GM19023 (cell line): ENCODE measurements around the gene LETMD1.

Source experiments
- ATAC-seq: cut with Tn5 transposase; IDR thresholded peaks from one replicate; pipeline ENCODE4 v1.9.1; 2021; ENCODE audit warnings: mild to moderate bottlenecking, moderate library complexity; ENCODE audit not compliant: unreplicated experiment

Gene LETMD1

DNA sequence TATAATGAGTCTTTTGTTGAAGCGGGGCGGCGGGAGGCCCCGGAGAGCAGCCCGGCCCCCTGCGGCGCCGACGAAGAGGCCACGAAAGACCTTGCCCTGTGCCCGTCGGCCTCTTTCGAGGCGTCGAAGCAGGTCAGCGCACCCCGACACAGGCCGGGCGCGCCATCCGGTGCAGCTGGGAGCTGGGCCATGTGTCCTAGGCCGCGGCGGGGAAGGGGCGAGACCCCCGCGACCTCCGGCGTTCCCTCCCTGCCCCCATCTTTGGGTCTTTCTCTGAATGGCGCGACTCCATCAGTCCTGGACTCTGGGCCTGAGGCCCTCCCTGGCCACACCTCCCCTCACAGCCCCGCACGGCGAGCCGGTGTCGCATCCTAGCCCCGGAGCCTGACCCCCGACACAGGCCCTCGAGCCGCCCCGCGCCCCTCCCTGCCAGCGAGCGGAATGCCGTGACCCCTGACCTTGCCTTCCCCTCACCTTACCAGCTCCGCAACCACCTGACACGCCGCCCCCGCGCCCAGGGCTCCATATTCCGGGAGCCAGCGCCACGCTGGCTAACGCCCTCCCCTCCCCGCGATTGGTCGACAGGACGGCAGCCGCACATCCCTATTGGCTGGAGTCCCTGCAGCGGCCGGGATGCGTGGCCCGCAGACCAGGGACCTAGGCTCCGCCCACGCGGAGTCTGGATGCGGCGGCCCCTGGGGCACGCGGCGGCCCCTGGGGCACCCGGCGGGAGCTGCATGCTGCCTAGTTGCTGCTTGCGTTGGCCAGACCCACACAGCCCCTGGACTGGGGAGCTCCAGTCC lies 22.1 kb upstream of the LETMD1 start, which contains the start of gene SLC11A2:
SLC11A2 (minus strand) TSS at position 549 of the 803 bp plus-strand sequence. CDS start 15,656 bp downstream, outside the sequence.
- ATAC-seq = peak; percentile 98

DNA sequence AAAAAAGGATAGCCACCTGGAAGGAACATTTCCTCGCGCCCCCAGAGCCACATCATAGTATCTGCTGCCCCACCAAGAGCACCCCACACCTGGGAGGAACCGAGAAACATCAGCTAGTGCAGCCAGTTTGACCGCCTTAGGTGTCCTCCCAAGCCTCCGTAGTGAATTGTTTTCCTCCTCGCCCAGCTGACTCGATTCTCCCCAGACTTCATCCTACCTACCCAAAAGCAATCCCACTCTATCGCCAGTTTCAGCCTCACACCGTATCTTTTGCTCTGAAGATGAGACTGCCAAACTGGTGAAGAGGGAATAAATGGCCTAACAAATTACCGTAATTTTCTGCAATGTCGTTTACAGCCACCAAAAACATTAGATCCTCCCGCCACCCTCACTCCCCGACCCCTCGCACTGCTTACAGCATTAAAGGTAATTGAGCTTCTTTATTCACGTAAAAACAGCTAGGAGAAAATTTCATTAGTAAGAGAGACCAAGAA lies 20.7 kb upstream of the LETMD1 start:
- no peak for ATAC-seq

DNA sequence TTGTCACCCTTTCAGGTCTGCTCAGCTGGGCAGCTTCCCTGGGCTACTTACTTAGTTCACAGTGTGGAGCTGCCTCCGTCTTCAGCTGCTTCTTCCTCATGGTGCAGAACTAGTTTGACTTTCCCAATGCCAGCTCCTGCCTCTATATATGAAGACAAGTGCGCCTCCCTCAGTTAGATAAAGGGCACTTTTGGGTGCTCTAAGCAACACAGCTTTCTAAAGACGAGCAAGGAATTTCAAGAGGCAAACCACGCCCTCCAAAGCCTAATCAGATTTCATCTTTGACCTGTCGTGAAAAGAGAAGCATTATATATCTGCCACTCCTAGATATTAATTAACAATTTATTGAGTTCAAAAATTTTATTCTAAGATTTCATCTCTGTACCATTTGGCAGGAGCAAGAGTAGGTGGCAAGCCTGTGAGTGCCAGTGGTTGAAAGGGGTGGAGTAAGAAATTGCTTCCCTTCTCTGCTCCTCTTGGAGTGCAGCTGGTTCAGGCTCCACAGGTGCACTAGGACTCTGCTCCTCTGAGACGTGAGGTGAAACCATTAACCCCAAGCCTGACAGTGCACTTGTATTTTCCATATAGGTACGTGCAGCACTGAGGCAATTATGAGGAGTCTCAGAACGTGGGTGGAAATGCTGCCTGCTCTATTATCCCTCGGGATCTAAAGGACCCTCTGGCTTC lies 19.9 kb upstream of the LETMD1 start:
- no peak for ATAC-seq

DNA sequence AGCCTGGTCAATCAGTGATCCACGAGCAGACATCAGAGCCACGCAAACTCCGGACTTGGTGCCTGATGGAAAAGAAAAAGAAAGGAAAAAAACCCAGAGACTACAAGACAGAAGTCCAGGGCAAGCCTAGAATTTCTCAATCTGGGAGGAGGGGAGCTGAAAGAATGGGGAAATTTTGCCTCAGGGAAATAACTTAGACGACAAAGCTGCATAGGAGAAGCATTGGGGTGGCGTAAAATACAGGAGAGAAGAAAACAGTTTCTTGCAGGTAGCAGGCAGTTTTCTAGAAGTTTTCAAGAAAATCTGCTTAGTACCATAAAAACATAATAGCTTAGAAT lies 19.3 kb upstream of the LETMD1 start:
- ATAC-seq = no peak

DNA sequence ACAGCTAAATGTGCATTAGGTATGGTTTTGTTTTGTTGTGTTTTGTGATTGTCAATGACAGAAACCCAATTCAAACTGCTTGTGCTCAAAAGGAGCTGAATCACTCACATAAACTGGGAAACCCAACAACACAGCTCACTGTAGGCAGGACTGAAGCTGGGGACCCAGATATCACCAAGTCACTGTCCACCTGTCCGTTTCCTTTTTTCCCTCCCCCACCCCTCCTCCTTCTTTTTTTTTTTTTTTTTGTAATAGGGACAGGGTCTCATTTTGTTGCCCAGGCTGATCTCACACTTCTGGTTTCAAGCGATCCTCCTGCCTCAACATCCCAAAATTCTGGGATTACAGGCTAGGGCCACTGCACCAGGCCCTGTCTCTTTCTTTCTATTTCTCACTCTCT lies 15.1 kb upstream of the LETMD1 start:
- ATAC-seq = no peak

DNA sequence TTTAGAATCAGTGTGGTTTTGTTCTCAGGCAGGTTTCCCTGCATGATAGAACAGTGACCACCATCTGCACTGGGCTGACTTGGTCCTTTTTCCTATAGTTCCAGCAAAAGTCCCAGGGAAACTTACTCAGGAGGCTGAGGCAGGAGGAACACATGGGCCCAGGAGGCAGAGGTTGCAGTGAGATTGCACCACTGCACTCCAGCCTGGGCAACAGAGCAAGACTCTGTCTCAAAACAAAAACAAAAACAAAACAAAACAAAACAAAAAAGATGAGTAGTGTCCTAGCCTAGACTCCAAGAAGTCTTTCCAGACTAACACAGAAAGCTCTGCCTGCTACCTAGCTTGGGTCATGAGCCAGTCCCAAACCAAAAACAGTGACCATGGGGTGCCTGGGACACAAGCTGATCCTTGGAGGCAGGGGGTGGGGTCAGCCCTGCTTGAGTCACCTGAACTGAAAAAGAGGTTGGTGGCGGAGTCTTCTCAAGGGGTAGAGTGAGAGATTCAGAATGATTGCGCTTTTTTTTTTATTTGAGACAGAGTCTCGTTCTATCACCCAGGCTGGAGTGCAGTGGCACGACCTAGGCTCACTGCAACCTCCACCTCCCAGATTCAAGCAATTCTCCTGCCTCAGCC lies 14.6 kb upstream of the LETMD1 start:
- ATAC-seq = no peak

DNA sequence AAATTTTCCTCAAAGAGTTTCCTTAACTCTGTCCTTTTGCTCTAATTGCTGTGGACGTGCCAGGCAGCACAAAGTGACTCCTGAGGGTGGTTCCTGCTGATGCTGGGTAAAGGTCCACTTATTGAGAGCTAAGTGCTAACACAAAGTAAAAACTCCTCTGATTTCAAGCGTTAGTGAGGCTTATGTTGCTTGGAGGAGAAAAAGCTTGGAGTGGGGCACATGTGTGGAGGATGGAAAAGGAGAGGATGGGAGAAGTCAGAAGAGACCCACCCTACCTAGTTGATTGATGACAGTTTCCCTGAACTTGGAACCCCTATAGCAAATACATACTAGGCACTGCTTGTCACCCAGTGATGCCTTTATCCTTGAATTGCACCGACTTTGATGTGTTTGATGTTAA lies 11.8 kb upstream of the LETMD1 start:
- no peak for ATAC-seq

DNA sequence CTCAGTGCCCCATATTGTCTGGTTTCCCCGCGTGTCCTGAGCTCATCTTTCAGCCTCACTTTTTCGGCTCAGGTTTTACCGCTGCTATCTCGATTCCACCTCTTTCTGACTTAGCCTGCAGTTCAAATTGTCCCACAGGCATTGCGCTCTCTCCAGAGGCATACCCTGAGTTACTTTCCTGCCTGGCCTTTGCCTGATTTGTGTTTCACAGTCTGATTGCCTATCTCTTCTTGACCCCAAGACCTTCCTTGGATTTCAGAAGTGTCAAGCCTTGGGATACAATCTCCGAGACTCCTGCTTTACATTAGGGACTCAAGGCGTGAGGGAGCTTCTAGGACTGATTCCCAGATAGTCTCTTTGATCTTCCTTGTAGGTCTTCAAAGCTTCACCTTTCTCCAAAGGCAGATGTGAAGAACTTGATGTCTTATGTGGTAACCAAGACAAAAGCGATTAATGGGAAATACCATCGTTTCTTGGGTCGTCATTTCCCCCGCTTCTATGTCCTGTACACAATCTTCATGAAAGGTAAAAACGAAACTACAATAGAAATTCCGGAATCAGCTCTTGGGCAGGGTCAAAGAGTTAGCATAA lies 629 bp downstream of the LETMD1 start:
- no peak for ATAC-seq

DNA sequence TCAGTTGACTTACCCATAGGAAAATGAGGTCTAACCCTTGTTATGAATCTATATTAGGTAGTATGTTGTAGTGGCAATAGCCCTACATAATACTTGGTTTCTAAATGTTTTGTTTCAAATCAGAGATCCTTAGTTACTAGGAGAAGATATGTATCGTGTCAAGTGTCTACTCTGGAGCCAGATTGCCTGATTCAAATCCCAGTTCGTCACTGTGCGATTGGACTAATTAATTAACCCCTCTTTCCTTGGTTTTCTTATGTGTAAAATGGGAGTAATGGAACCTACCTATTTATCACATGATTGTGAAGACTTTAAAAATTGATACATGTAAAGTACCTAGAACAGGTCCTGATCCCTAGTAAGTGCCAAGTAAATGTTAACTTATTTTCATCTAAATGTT lies 1.4 kb downstream of the LETMD1 start:
- ATAC-seq = no peak

DNA sequence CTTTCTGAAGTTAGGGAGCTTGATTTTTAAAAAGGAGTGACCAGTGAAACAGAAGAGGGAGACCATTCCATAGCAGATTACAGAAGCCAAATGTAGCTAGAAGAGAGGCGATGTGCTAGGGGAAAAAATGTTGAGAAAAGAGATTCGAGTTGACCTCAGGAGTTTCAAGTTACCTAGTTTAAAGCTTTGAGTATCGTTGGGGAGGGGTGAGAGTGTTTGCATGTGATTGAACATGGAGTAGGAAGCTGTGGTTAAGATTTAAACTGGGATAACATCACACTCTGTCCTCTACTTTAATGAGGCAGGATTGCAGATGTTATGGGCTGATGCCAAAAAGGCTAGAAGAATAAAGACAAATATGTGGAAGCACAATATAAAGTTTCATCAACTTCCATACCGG lies 3.7 kb downstream of the LETMD1 start:
- no peak for ATAC-seq

DNA sequence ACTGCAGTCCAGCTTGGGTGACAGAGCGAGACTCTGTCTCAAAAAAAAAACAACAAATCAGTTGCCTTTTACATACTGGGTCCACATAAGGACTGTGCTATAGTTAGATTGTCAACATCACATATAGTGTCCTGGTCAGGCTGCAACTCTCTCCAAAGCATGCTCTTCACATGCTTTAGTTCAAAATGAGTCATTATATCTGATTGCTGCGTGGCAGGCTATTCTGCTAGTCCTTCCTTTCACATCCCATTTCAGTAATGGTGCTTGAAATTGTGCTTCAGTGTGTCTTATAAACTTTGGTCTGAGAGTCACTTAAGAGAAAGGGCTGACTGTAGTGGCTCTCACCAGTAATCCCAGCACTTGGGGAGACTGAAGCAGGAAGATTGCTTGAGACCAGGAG lies 6.9 kb downstream of the LETMD1 start:
- no peak for ATAC-seq

DNA sequence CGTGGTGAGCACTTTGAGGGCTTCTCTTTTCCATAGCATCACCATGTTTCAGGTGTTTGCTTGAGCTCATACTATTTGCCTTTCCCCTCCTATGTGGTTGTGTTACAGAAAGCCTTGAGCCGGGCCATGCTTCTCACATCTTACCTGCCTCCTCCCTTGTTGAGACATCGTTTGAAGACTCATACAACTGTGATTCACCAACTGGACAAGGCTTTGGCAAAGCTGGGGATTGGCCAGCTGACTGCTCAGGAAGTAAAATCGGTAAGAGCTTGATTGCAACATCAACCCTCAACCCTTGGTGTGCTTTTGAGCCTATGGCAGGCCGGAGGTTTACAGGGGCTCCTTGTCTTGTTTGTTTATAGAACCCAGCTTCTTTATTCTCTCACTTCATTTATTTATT lies 8.1 kb downstream of the LETMD1 start:
- ATAC-seq = no peak

DNA sequence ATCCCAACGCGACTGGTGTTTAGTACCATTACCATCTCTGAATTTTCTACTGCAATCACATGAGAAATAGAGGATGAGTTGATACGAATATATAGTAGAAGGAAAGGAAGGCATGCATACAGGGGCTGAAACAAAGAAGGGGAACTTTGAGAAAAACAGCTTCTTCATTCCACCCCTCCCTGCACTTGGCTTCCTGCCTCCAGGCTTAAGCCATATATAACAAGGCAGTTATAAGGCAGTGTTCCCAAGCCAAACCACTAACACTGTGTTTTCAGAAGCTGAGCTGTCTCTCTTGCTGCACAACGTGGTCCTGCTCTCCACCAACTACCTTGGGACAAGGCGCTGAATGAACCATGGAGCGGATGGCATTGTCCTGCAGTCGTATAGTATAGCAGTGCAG lies 11.0 kb downstream of the LETMD1 start:
- ATAC-seq = no peak

DNA sequence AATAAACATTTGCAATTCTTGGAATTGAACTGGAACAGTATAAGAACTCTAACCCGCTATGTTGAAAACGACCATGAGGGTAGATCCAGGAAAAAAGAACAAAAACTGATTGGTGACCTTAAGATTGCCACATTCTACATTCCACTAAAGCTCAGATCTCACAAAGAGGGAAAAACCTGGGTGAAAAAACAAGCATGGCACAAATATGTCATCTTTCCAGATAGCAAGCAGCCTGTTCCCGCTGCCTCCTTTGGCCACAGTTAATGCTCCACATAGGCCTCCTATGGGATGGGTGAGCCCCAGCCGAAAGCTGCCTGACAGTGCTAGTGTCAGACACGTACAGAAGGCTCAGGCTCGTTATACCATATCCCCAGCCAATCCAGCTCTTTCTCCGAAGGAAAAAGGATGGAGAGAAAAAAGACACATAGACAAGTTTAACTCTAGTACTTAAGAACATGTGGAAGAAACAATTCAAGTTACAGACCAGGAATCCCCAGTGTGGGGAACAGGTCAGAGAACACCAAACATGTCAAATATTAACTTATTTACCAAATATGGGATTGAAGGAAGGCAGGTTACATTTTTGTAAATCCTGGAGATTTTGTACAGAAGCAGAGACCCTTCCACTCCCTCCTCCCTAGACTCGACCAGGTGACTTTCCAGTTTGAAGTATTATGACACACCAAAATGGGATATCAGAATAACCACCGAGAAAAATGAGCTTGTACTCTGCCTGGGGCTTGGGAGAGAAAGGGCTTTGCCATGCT lies 14.7 kb downstream of the LETMD1 start:
- no peak for ATAC-seq

DNA sequence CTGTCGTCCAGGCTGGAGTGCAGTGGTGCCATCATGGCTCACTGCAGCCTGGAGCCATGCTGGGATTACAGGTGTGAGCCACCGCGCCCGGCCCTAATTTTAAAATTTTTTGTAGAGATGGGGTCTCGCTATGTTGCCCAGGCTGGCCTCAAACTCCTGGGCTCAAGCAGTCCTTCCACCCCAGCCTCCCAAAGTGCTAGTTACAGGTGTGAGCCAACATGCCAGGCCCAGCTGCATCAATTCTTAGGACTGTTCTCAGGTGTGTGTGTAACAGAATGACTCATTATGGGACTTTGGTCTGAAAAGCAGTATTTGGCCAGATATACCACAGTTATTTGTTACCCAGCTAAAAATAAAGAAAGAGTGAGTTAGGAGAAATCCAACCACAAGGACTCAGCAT lies 17.4 kb downstream of the LETMD1 start:
- ATAC-seq = no peak

DNA sequence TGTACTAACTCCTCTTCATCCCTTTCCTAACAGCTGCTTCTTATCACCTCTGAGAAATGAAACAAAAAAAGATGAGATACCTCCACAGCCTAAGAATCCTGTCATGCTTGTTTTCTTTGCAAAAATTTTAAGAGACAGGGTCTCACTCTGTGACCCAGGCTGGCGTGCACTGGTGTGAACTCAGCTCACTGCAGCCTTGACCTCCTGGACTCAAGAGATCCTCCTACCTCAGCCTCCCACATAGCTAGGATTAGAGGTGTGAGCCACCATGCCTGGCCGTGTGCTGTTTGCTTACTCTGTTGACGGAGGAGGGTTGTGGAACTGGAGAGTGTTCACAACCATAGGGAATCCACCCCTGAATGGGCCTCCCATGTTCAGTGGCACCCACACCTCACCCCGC lies 19.1 kb downstream of the LETMD1 start:
- no peak for ATAC-seq

DNA sequence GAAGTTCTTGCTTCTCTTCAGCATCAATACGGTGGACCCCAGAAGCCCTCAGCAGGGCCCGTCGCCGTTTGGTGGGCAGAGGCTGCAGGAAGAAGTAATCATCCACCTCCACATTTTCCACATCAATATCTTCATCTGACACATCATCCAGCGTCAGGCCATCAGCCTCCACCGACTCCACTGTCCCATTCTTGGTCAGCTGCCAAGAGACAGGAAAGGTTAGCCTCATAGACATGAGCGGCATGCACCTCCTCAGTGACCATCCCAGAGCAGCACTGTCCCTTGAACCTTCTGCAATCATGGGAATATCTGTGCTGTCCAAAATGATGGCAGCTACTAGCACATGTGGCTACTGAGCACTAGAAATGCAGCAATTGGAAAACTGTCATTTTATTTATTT lies 19.6 kb downstream of the LETMD1 start:
- ATAC-seq = no peak

DNA sequence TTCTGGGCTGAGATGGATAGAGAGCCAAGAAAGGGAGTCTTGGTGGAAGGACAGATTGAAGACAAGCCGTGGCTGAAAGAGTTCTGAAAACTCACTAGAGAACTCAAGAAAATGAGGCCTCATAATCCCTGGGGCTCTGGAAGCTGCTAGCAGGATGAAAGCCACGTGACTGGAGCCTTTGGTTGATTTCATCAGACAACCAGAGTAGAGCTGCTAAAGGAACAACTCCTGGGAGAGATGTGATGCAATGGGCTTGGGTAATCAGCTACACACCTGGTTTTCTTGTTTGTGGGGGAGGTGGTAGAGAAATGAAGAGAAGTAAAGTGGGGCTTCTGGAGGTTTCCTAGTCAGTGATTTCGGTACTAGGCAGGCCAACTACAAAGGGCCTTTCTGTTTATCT lies 21.9 kb downstream of the LETMD1 start:
- ATAC-seq = no peak

DNA sequence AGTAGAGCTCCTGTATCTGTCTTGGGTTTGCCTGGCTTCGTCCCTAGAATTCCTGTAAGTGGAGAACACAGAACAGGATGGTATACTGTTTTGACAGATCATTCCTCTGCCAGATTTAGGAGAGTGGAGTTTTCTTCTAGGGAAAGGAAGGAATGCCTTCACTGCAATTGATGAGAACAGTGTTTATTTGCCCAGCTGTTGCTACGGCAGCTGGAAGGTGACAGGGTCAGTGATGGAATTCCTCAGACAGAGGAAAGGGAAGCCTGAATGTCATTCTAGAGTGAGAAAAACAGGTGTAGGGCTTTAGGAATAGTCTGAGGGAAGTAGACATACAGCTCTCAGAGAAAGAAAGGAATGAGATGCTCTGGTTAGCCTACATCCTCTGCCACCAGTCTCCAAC lies 23.5 kb downstream of the LETMD1 start:
- ATAC-seq = no peak

DNA sequence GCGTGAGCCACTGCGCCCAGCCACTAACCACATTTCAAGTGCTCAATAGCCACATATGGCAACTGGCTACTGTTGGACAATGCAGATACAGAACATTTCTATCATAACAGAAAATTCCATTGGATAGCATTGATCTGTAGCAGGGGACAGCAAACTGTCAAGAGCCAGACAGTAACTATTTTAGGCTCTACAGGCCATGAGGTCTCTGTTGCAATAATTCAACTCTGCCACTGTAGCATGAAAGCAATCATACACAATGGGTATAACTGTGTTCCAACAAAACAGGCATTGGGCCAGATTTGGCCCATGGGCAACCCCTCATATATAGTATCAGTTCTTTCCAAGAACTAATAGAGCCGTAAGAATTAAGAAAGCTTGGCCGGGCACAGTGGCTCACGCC lies 27.3 kb downstream of the LETMD1 start:
- no peak for ATAC-seq
